Esophagus squamous epithelium (tissue), 4 donors: ENCODE measurements around the gene HADHA.

Source experiments
- CTCF ChIP-seq, 6 experiments: fragments of 450-650 bp in 4 of 6; fragments of 200-600 bp in 2 of 6; sonication (generic) in 2 of 6; IDR thresholded peaks; one replicate each; pipeline ENCODE4 v1.5.1; 2016 to 2019; ENCODE audit warnings: antibody characterized with exemption in 6 of 6, mild to moderate bottlenecking in 4 of 6, moderate library complexity in 4 of 6
- POLR2A ChIP-seq, 4 donors: fragments of 450-650 bp; IDR thresholded peaks; one replicate each; pipeline ENCODE4 v1.6.1; 2017; ENCODE audit warnings: antibody characterized with exemption in 4 of 4, mild to moderate bottlenecking in 4 of 4, moderate library complexity in 3 of 4

- TF ChIP-seq CTCF (IDR thresholded peaks at IDR 0.05) (no peak), POLR2A (IDR thresholded peaks at IDR 0.05) (no peak)
These were observed 80.2 kb downstream of the HADHA start for GRCh38 chr2:26164231-26164630.
